HepG2 (cell line): ENCODE results near the gene GATM. TPM values are rescaled to one million over a fixed set of nuclear protein-coding genes. Genes with fewer than 3 reads are reported as not detected.
A peak's percentile ranks its signal among the peaks of the same experiment; 100 is the strongest.

Experiments
- BRCA1 ChIP-seq: sonication (generic); formaldehyde crosslinking; IDR thresholded peaks from 2 replicates; pipeline ENCODE4 v1.4.0; 2020; ENCODE audit warnings: missing genetic modification reagents
- CCAR2 ChIP-seq: fragments of 200-400 bp; formaldehyde crosslinking; optimal IDR thresholded peaks from 2 replicates; pipeline ENCODE3; 2018; ENCODE audit warnings: low read depth, mild to moderate bottlenecking, low read length, moderate library complexity
- ELF1 ChIP-seq: sonication (generic); formaldehyde crosslinking; IDR thresholded peaks from 2 replicates; pipeline ENCODE4 v1.4.0; 2020; ENCODE audit warnings: missing genetic modification reagents
- GMEB2 ChIP-seq: IDR thresholded peaks from 2 replicates; pipeline ENCODE4 v1.6.1; 2016; ENCODE audit warnings: missing biosample characterization, missing genetic modification reagents, low read depth
- KDM5A ChIP-seq: fragments of 200-600 bp; sonication (generic); IDR thresholded peaks from 2 replicates; pipeline ENCODE4 v1.7.0; 2018; ENCODE audit warnings: antibody characterized with exemption, mild to moderate bottlenecking, low read length, borderline replicate concordance
- LCORL ChIP-seq, 2 experiments: fragments of 450-650 bp in 1 of 2; sonication (generic) in 1 of 2; formaldehyde crosslinking in 1 of 2; IDR thresholded peaks; 2 replicates each; pipeline versions ENCODE4 v1.5.0 to v1.6.1; 2017 to 2020; ENCODE audit warnings: antibody characterized with exemption in 1 of 2, missing genetic modification reagents in 1 of 2
- NFE2 ChIP-seq: sonication (generic); formaldehyde crosslinking; IDR thresholded peaks from 2 replicates; pipeline ENCODE4 v1.4.0; 2020; ENCODE audit warnings: missing genetic modification reagents
- PRDM10 ChIP-seq: sonication (generic); formaldehyde crosslinking; IDR thresholded peaks from 2 replicates; pipeline ENCODE4 v1.4.0; 2020; ENCODE audit warnings: low read depth, missing genetic modification reagents
- PRMT3 ChIP-seq: sonication (generic); formaldehyde crosslinking; IDR thresholded peaks from 2 replicates; pipeline ENCODE4 v1.8.1; 2022; ENCODE audit warnings: low read depth, mild to moderate bottlenecking, moderate library complexity, missing genetic modification reagents, borderline replicate concordance
- SMARCE1 ChIP-seq: fragments of 450-650 bp; IDR thresholded peaks from 2 replicates; pipeline ENCODE4 v1.6.1; 2017; ENCODE audit warnings: borderline replicate concordance
- ZFP1 ChIP-seq: IDR thresholded peaks from 2 replicates; pipeline ENCODE4 v1.6.1; 2016
- ZFP36 ChIP-seq: fragments of 150-350 bp; IDR thresholded peaks from 2 replicates; pipeline ENCODE4 v1.6.1; 2018; ENCODE audit warnings: borderline replicate concordance, low read length, low read depth; ENCODE audit not compliant: partially characterized antibody
- ZNF143 ChIP-seq: sonication (generic); formaldehyde crosslinking; IDR thresholded peaks from 2 replicates; pipeline ENCODE4 v1.4.0; 2020; ENCODE audit warnings: missing genetic modification reagents
- ZNF343 ChIP-seq: sonication (generic); formaldehyde crosslinking; IDR thresholded peaks from 2 replicates; pipeline ENCODE4 v1.4.0; 2020; ENCODE audit warnings: mild to moderate bottlenecking, missing genetic modification reagents
- ZNF484 ChIP-seq: sonication (generic); formaldehyde crosslinking; IDR thresholded peaks from 2 replicates; pipeline ENCODE4 v1.5.1; 2020; ENCODE audit warnings: mild to moderate bottlenecking, low read depth, missing genetic modification reagents, borderline replicate concordance
- ZNF558 ChIP-seq: sonication (generic); formaldehyde crosslinking; IDR thresholded peaks from 2 replicates; pipeline ENCODE4 v1.9.0; 2022; ENCODE audit warnings: mild to moderate bottlenecking, missing genetic modification reagents, borderline replicate concordance
- ZNF607 ChIP-seq: sonication (generic); formaldehyde crosslinking; IDR thresholded peaks from 2 replicates; pipeline ENCODE4 v1.5.1; 2020; ENCODE audit warnings: missing genetic modification reagents, mild to moderate bottlenecking, borderline replicate concordance
- ZNF660 ChIP-seq: sonication (generic); formaldehyde crosslinking; IDR thresholded peaks from 2 replicates; pipeline ENCODE4 v1.5.1; 2020; ENCODE audit warnings: mild to moderate bottlenecking, low read depth, missing genetic modification reagents, borderline replicate concordance
- ZNF674 ChIP-seq: sonication (generic); formaldehyde crosslinking; IDR thresholded peaks from 2 replicates; pipeline ENCODE4 v1.5.0; 2020; ENCODE audit warnings: low read depth, mild to moderate bottlenecking, missing genetic modification reagents
- ZNF761 ChIP-seq: sonication (generic); formaldehyde crosslinking; conservative IDR thresholded peaks from 2 replicates; pipeline ENCODE4 v1.4.0; 2020; ENCODE audit warnings: mild to moderate bottlenecking, missing genetic modification reagents
- polyA plus RNA-seq, 8 experiments: library from polyadenylated mRNA; depleted of rRNA in 3 of 8; stranded (reverse) in 7 of 8; unstranded in 1 of 8; fragments of >200 nt; fragmentation: Illumina TruSeq in 4 of 8; extraction: Trizol in 4 of 8; gene quantifications; 2 replicates each; pipeline versions ENCODE4 v1.2.1 to v1.2.3, GENCODE V29; 2011 to 2016; ENCODE audit warnings: low read depth in 4 of 8, missing spikeins in 1 of 8, mixed read lengths in 1 of 8; ENCODE audit not compliant: insufficient read depth in 1 of 8
- total RNA-seq, 5 experiments: library from RNA; depleted of rRNA; stranded (reverse); fragments of >200 nt; fragmentation: Illumina TruSeq; extraction: Trizol; gene quantifications; 2 replicates each; pipeline ENCODE4 v1.2.3, GENCODE V29; 2016; ENCODE audit warnings: low read depth in 1 of 5
- TF ChIP-seq, protein P1 (sequence below): sonication (generic); formaldehyde crosslinking; IDR thresholded peaks from 2 replicates; pipeline ENCODE4 v1.4.0; 2020; ENCODE audit warnings: missing genetic modification reagents, mild to moderate bottlenecking, borderline replicate concordance

GATM gene
- total and polyA plus RNA-seq, 2 of the 13 experiments (the other 11 are each of a cell fraction or from before 2014, with no cell fraction given): 2.1 to 16.8 TPM

GRCh38 chr15:45402955-45403877 is 24.9 kb upstream of the GATM start (continued):
- TF ChIP-seq ZFP36 (no peak), LCORL (IDR thresholded peaks at IDR 0.05) (no peak), LCORL (CRISPR knock-in tag; IDR thresholded peaks at IDR 0.05) (0 out of 2 replicates have a peak, but pooled peaks have one; percentile 0), ZNF143 (no peak), CCAR2 (no peak), ZNF484 (CRISPR knock-in tag) (no peak), ELF1 (no peak), BRCA1 (CRISPR knock-in tag) (no peak), ZNF558 (CRISPR knock-in tag) (peak; percentile 74; the same call in 1 of the 2 replicates), ZNF660 (CRISPR knock-in tag) (no peak), ZNF761 (CRISPR knock-in tag) (no peak), PRDM10 (CRISPR knock-in tag) (no peak), KDM5A (no peak), PRMT3 (CRISPR knock-in tag) (no peak), SMARCE1 (no peak), NFE2 (CRISPR knock-in tag) (no peak), ZNF343 (CRISPR knock-in tag) (no peak), ZFP1 (CRISPR knock-in tag) (no peak), GMEB2 (CRISPR knock-in tag) (no peak), ZNF674 (CRISPR knock-in tag) (no peak), ZNF607 (CRISPR knock-in tag) (no peak)
- TF ChIP-seq, protein P1, sequence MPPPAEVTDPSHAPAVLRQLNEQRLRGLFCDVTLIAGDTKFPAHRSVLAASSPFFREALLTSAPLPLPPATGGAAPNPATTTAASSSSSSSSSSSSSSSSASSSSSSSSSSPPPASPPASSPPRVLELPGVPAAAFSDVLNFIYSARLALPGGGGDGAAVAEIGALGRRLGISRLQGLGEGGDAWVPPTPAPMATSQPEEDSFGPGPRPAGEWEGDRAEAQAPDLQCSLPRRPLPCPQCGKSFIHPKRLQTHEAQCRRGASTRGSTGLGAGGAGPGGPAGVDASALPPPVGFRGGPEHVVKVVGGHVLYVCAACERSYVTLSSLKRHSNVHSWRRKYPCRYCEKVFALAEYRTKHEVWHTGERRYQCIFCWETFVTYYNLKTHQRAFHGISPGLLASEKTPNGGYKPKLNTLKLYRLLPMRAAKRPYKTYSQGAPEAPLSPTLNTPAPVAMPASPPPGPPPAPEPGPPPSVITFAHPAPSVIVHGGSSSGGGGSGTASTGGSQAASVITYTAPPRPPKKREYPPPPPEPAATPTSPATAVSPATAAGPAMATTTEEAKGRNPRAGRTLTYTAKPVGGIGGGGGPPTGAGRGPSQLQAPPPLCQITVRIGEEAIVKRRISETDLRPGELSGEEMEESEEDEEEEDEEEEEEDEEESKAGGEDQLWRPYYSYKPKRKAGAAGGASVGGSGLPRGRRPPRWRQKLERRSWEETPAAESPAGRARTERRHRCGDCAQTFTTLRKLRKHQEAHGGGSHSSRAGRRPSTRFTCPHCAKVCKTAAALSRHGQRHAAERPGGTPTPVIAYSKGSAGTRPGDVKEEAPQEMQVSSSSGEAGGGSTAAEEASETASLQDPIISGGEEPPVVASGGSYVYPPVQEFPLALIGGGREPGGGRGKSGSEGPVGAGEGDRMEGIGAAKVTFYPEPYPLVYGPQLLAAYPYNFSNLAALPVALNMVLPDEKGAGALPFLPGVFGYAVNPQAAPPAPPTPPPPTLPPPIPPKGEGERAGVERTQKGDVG (CRISPR knock-in tag): no peak
